Astrocyte of the cerebellum (primary cell): ENCODE data around the gene SLC7A6.

Source experiments
- DNase-seq: peaks from one replicate; pipeline ENCODE4 v3.0.0-alpha.2; 2011; ENCODE audit warnings: low read depth
- H3K4me3 ChIP-seq: 2 replicates; pipeline ENCODE4 v1.5.1; 2011; ENCODE audit warnings: mild to moderate bottlenecking, low read depth, low read length, moderate library complexity
- in situ Hi-C: cut with HindIII; loops from 2 replicates; pipeline ENCODE4 v1.10.0; 2017; ENCODE audit warnings: low sequenced_read_pairs
- TF ChIP-seq, protein P1 (sequence below): IDR thresholded peaks from 2 replicates; pipeline ENCODE4 v1.5.1; 2012; ENCODE audit warnings: low read length, low read depth, moderate library complexity, mild to moderate bottlenecking; ENCODE audit errors: missing control alignments

SLC7A6 gene

DNA sequence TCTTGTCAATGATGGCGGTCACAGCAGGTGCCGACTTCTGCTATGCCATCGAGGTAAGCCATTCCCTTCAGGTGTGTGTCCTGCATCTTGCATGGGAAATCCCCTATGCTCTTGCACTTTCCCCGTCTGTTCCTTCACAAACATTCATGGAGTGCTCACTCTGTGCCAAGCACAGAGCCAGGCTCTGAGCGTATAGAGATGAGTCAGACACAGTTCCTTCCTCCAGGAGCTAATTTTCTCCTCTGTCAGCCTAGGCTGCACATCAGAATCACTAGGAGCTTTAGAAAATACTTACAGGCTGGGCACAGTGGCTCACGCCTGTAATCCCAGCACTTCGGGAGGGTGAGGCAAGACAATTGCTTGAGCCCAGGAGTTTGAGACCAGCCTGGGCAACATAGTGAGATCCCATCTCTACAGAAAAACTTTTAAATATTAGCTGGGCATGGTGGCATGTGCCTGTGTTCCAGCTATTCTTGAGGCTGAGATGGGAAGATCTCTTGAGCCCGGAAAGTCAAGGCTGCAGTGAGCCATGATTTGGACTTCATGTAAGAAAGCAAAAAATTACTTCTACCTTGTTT is 60.5 kb downstream of the SLC7A6 start:
- TF ChIP-seq, protein P1, sequence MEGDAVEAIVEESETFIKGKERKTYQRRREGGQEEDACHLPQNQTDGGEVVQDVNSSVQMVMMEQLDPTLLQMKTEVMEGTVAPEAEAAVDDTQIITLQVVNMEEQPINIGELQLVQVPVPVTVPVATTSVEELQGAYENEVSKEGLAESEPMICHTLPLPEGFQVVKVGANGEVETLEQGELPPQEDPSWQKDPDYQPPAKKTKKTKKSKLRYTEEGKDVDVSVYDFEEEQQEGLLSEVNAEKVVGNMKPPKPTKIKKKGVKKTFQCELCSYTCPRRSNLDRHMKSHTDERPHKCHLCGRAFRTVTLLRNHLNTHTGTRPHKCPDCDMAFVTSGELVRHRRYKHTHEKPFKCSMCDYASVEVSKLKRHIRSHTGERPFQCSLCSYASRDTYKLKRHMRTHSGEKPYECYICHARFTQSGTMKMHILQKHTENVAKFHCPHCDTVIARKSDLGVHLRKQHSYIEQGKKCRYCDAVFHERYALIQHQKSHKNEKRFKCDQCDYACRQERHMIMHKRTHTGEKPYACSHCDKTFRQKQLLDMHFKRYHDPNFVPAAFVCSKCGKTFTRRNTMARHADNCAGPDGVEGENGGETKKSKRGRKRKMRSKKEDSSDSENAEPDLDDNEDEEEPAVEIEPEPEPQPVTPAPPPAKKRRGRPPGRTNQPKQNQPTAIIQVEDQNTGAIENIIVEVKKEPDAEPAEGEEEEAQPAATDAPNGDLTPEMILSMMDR, result no peak
- no peak for DNase-seq
- in situ Hi-C loops, result no loop called here
- H3K4me3 ChIP-seq, result no peak overlapping the region

DNA sequence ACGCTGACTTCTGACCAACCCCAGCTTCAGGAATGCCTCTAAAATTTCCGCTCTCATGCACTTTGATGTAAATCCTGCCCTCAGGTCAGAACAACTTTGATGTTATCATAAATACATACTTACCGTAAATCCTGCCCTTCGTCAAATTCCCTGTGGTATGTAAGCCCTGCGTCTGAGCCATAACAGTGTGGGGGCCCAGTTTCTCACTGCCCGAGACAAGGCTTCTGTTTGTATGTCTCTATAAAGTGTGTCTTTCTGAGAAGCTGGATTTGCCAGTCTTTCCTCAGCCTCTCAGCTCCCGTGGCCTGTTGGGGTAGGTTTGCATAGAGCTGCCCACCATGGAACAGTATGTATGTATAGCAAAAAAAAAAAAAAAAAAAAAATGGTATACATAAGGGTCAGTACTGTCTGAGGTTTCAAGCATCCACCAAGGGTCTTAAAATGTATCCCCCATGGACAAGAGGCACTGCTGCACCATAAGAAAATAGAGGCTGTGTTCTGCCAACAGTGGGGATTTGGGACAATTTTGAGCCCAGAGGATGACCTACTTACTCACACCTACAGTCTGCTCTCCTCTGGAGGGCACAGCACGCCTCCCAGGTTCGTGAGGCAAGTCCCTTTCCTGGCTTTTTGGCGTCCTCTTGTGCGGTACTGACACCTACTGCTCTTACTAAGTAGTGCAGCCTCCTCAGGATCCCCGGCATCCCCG is 64.0 kb downstream of the SLC7A6 start:
- TF ChIP-seq, protein P1, result peak; percentile 94
- peak; percentile 76 for DNase-seq
- in situ Hi-C loops, result no loop called here
- H3K4me3 ChIP-seq, result no peak overlapping the region

DNA sequence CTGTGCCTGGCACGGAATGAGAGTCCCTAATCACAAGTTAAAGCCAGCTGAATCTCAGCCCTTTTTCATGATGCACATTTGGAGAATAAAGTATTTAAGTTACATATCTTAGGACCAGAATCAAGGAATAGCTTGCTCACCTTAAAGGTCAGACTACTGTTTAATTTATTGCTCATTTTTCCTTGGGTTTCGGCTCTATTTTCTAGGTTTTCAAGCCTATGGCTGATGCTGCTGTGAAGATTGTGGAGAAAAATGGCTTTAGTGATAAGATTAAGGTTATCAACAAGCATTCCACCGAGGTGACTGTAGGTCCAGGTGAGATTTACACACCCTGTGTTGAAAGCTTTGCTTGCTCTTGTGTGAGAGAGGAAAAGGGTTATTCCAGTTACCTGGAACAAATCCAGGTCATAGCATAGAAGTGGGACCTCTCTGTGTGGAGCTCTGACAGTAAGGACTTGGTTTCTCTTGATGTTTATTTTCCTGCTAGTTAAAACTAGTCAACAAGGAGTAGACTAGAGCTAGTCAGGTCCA is 64.6 kb downstream of the SLC7A6 start:
- in situ Hi-C loops, result no loop called here
- TF ChIP-seq, protein P1, result no peak
- H3K4me3 ChIP-seq, result no peak overlapping the region
- no peak for DNase-seq

DNA sequence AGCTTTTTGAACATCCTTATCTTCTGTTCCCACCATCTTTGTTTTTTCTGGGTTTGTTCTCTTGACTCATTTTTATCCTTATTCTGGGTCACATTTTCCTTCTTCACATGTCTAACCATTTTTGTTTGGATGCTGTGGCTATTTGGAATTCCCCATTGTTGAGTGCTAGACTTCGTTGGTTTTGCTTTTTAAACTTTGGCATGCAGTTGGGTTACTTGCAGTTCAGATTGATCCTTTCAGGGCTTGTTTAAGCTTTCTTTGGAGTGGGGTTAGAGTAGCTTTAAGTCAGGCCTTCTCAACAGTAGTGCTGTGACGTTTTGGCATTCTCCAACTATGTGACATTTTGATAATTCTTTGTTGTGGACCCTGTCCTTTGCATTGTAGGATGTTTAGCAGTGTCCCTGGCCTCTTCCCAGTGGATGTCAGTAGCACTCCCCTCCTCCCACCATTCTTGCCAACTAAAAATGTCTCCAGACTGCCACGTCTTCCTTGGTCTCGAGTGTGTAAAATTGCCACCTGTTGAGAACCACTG is 67.6 kb downstream of the SLC7A6 start:
- H3K4me3 ChIP-seq, result no peak overlapping the region
- TF ChIP-seq, protein P1, result no peak
- in situ Hi-C loops, result loop anchor here (5.0 kb wide), 1 partner anchor 85 kb away; the partner anchor contains the start of gene PLA2G15
- DNase-seq, result peak; percentile 53

DNA sequence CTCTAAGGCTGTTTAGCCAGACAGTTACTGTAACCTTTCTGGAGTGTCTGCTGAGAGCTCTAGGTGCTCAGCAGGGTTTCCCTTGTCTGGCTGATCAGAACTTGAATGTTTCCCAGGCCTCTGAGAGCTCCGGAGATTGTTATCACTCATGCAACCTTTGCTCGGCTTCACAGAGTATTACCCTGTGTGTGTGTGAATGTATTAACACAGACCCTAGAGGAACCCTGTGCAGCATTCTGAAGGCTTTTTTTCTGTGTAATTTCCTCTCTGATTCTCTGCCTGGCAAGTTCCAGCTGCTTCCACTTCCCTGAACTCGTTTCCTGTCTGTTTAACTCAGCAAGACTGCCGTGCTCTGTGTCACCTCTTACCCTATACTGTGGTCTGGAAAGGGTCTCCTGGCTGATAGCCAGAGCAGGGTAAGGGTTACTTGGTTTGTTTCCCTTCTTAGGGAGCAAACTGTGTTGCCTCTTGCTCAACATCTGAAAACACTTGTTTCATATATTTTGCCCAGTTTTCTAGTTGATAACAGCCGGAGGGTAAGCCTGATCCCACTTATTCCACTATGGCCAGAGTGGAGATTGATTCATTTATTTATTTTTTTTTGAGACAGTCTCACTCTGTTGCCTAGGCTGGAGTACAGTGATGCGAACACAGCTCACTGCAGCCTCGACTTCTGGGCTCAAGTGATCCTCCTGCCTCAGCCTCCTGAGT is 68.2 kb downstream of the SLC7A6 start:
- in situ Hi-C loops, result loop anchor here (5.0 kb wide), 1 partner anchor 85 kb away; the partner anchor contains the start of gene PLA2G15
- TF ChIP-seq, protein P1, result no peak
- no peak overlapping the region for H3K4me3 ChIP-seq
- peak; percentile 33 for DNase-seq

DNA sequence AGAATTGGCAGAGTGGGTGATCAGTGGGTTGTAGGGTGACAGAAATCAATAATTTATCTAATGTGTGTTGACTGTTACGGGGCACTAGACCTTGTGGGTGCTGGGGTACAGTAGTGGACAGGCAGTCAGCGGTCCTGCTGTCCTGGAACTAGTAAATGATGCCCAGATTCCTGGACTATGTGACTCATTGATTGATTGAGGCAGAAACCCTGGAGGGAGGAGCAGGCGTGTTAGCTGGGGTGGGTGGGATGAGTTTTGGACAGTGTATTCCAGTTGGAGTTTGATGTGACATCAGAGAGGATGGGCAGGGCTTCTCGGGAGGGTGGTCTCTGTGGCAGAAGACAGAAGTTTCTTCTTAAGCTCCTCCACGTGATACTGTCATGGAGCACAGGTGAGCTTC is 70.8 kb downstream of the SLC7A6 start:
- no peak for DNase-seq
- TF ChIP-seq, protein P1, result no peak
- in situ Hi-C loops, result no loop called here
- no peak overlapping the region for H3K4me3 ChIP-seq
